GM19438 (cell line): ENCODE results near the gene TCEANC.
"Not testable (repeated sequence)": the region's sequence is repeated elsewhere in the genome, so short reads cannot be mapped to it uniquely, and the experiment has no call there.

ENCODE experiments used
- ATAC-seq: cut with Tn5 transposase; IDR thresholded peaks from one replicate; pipeline ENCODE4 v1.9.1; 2021; ENCODE audit warnings: low read depth; ENCODE audit not compliant: unreplicated experiment

Gene TCEANC

GRCh38 chrX:13652850-13653693 is at the start of gene TCEANC:
Gene TCEANC, plus strand, starts transcription at chrX:13653141. Its CDS starts 9,368 bp downstream, at chrX:13662509.
- peak; percentile 96 for ATAC-seq

- no peak for ATAC-seq
These were observed 47.3 kb upstream of the TCEANC start for GRCh38 chrX:13605611-13606010.

- ATAC-seq, result no peak
These were observed 45.5 kb upstream of the TCEANC start for GRCh38 chrX:13607331-13607995.

- no peak for ATAC-seq
These were observed 45.0 kb upstream of the TCEANC start for GRCh38 chrX:13607996-13608365.

GRCh38 chrX:13614154-13614553 is 38.8 kb upstream of the TCEANC start:
- no peak for ATAC-seq

GRCh38 chrX:13620207-13620606 is 32.7 kb upstream of the TCEANC start:
- no peak for ATAC-seq

GRCh38 chrX:13622401-13622964 is 30.5 kb upstream of the TCEANC start:
- ATAC-seq, result no peak

- no peak for ATAC-seq
These were observed 25.6 kb upstream of the TCEANC start for GRCh38 chrX:13627306-13627705.

GRCh38 chrX:13637224-13637623 is 15.7 kb upstream of the TCEANC start:
- ATAC-seq, result not testable (repeated sequence)

- ATAC-seq, result no peak
These were observed 14.9 kb upstream of the TCEANC start for GRCh38 chrX:13638021-13638420.

- no peak for ATAC-seq
These were observed 14.1 kb upstream of the TCEANC start for GRCh38 chrX:13638826-13639225.

GRCh38 chrX:13641684-13642083 is 11.3 kb upstream of the TCEANC start:
- not testable (repeated sequence) for ATAC-seq

- no peak for ATAC-seq
These were observed 7.3 kb upstream of the TCEANC start for GRCh38 chrX:13645464-13646153.

- no peak for ATAC-seq
These were observed 6.8 kb upstream of the TCEANC start for GRCh38 chrX:13646154-13646549.

GRCh38 chrX:13647709-13648212 is 5.2 kb upstream of the TCEANC start:
- ATAC-seq, result no peak

GRCh38 chrX:13648336-13648735 is 4.6 kb upstream of the TCEANC start:
- not testable (repeated sequence) for ATAC-seq

- ATAC-seq, result no peak
These were observed 3.1 kb upstream of the TCEANC start for GRCh38 chrX:13649838-13650237.

- no peak for ATAC-seq
These were observed 2.6 kb upstream of the TCEANC start for GRCh38 chrX:13650318-13650717.

- ATAC-seq, result no peak
These were observed 1.8 kb upstream of the TCEANC start for GRCh38 chrX:13651150-13651549.

GRCh38 chrX:13652287-13652793 is 601 bp upstream of the TCEANC start:
- no peak for ATAC-seq

- ATAC-seq, result no peak
These were observed 1.2 kb downstream of the TCEANC start for GRCh38 chrX:13654116-13654515.
